NCI-H2196 treated with DMSO at 0.1 percent for 48 hours (cell line): ENCODE measurements around the gene FUT1.
"Not testable (repeated sequence)": the region's sequence is repeated elsewhere in the genome, so short reads cannot be mapped to it uniquely, and the experiment has no call there.

Experiments used
- DNase-seq: peaks from one replicate; lab custom pipeline; 2025; ENCODE audit not compliant: unreplicated experiment; lab: John Stamatoyannopoulos, UW

Gene FUT1

DNA sequence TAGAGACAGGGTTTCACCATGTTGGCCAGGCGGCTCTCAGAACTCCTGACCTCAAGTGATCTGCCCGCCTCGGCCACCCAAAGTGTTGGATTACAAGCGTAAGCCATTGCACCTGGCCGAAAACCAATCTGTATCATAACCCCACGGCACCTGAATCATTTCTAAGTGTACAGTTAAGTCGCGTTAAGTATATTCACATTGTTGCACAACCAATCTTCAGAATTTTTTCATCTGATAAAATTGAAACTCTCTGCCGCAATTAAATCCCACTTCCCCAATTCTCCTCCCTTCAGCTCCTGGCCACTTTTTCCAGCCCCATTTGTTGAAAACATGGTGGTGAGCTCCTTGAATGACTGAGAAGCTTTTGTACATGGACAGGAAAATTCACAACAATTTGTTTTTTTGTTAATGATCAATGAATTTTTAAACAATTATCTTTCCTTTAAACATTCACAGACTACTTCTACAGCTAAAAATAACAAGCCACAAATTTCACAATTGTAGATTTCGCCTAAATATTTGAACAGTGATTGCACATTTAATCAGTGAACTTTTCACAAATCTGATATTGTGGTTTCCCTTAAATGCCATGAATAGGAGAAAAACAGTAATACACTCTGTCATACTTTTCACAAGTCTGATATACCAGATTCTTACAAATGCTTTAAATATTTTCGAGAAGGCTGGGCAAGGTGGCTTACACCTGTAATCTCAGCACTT lies 16.7 kb upstream of the FUT1 start:
- DNase-seq, result no peak

DNA sequence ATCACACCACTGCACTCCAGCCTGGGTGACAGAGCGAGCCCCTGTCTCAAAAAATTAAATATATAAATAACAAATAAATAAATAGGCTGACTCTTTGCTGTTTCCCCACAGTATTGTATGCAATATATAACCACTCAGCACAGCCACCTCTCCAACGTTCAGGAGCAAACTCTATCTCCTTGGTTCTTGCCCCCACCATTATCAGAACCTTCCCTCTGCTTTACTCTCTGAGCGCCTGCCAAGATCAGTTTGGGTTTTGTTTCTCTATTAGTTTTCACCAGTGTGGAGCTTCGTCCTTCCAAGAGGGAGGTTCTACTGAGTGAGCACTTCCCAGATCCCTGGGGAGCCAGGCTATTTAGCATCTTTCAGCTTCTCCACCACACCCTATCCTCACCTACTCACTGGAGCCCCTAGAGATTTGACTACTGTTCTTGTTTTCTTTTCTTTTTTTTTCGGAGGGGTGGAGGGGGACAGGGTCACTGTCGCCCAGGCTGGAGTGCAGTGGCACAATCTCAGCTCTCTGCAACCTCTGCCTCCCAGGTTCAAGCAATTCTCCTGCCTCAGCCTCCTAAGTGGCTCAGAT lies 15.8 kb upstream of the FUT1 start:
- not testable (repeated sequence) for DNase-seq

DNA sequence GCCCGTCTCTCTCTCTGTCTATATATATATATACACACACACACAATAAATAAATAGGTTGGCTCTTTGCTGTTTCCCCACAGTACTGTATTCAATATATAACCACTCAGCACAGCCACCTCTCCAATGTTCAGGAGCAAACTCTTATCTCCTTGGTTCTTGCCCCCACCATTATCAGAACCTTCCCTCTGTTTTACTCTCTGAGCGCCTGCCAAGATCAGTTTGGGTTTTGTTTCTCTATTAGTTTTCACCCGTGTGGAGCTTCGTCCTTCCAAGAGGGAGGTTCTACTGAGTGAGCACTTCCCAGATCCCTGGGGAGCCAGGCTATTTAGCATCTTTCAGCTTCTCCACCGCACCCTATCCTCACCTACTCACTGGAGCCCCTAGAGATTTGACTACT lies 13.4 kb upstream of the FUT1 start:
- DNase-seq, result not testable (repeated sequence)

DNA sequence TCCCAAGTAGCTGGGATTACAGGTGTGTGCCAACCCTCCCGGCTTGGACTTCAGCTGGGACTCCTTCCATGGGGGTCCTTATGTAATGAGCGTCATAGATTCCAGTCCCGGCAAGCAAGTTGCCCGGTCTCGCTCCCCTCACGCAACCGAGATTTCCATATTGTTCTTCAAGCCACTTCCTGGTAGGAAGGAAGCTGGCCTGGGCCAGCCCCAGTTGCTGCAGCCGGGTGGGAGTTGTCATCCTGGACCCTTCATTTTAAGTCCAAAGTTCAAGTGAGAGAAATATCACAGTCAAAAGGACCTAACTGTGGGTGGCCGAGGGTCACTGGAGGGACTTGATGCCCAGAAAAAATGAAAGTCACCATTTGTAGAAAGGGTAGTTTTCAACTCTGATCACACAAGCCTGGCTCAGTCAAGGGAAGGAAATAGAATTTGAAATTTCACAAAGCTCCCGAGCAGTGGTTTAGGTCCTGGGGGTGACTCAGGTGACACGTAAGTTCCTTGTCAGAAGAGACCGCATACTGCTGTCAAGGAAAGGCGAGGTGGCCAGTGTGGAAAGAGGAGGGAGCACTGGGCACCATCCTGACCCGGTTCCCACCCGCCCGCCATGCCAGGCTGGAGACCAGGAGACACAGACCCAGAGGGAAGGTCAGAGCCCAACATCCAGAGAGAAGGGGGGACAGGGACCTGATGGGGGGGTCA lies 8.2 kb upstream of the FUT1 start:
- no peak for DNase-seq

DNA sequence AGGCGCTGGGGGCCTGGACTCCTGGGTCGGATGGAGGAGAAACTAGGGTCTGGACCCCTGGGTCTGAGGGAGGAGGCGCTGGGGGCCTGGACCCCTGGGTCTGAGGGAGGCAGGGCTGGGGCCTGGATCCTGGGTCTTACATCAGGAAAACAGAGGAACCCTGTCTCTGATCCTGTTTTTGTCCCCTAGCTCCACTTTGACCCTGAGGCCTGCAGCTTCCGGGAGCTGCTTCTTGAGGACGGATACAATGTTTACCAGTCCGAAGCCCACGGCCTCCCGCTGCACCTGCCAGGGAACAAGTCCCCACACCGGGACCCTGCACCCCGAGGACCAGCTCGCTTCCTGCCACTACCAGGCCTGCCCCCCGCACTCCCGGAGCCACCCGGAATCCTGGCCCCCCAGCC lies 5.3 kb upstream of the FUT1 start:
- DNase-seq, result no peak

DNA sequence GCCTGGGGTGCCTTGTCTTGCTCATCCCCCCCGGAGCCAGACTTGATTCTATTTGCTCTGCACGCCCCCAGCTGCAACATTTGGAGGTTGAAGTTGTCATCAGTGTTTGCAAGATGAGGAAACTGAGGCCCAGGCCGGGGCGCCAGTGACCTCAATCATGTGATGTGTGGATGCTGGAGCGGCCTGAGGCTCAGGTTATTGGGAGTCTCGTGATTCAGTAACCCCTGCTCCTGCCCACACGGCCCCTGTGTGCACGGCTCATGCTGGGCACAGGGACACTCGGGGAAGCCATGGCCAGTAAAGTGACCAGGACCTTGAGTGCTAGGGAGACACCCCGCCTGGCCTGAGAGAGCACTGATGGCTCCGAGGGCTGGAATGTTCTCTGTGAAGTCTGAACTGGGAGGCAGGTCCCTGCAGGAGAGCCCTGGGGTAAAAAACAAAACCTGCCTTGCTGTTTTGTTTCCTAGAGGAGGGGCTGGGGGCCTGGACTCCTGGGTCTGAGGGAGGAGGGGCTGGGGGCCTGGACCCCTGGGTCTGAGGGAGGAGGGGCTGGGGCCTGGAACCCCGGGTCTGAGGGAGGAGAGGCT lies 4.7 kb upstream of the FUT1 start:
- DNase-seq, result no peak

DNA sequence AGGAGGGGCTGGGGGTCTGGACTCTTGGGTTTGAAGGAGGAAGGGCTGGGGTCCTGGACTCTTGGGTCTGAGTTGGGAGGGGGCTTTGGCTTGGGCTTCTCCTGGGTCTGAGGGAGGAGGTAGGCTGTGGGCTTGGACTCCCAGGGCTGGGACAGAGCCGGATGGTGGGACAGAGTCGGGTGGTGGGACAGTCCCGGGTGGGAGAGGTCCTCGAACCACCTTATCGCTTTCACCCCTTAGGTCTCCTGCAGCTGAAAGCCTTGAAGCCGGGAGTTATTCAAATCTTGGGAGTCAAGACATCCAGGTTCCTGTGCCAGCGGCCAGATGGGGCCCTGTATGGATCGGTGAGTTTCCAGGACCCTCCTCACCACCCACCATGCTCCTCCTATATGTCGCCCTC lies 4.2 kb upstream of the FUT1 start:
- DNase-seq, result no peak

DNA sequence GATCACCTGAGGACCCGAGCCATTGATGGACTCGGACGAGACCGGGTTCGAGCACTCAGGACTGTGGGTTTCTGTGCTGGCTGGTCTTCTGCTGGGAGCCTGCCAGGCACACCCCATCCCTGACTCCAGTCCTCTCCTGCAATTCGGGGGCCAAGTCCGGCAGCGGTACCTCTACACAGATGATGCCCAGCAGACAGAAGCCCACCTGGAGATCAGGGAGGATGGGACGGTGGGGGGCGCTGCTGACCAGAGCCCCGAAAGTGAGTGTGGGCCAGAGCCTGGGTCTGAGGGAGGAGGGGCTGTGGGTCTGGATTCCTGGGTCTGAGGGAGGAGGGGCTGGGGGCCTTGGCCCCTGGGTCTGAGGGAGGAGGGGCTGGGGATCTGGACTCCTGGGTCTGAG lies 3.8 kb upstream of the FUT1 start:
- DNase-seq, result no peak

DNA sequence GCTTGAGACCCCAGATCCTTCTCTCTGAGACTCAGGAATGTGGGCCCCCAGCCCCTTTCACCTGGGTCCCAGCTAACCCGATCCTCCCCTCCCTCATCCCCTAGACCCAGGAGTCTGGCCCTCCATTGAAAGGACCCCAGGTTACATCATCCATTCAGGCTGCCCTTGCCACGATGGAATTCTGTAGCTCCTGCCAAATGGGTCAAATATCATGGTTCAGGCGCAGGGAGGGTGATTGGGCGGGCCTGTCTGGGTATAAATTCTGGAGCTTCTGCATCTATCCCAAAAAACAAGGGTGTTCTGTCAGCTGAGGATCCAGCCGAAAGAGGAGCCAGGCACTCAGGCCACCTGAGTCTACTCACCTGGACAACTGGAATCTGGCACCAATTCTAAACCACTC lies 3.3 kb upstream of the FUT1 start:
- DNase-seq, result no peak

DNA sequence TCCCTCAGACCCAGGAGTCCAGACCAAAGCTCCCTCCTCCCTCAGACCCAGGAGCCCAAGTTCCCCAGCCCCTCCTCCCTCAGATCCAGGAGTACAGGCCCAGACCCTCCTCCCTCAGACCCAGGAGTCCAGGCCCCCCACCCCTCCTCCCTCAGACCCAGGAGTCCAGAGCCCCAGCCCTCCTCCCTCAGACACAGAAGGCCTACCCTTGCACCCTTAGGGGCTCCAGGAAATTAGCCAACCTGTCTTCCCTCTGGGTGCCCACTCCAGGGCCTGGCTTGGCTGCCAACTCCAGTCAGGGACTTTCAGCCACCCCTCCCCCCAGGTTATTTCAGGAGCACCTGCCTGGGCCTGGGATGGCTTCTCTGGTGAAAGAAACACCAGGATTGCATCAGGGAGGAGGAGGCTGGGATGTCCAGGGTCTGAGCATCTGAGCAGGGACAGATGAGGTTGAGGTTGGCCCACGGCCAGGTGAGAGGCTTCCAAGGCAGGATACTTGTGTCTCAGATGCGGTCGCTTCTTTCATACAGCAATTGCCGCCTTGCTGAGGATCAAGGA lies 2.7 kb upstream of the FUT1 start, which contains the start of gene FGF21:
Gene FGF21, plus strand, starts transcription at position 441 of the 558 bp plus-strand sequence. CDS start 713 bp downstream, outside the sequence.
- DNase-seq, result peak; percentile 67

DNA sequence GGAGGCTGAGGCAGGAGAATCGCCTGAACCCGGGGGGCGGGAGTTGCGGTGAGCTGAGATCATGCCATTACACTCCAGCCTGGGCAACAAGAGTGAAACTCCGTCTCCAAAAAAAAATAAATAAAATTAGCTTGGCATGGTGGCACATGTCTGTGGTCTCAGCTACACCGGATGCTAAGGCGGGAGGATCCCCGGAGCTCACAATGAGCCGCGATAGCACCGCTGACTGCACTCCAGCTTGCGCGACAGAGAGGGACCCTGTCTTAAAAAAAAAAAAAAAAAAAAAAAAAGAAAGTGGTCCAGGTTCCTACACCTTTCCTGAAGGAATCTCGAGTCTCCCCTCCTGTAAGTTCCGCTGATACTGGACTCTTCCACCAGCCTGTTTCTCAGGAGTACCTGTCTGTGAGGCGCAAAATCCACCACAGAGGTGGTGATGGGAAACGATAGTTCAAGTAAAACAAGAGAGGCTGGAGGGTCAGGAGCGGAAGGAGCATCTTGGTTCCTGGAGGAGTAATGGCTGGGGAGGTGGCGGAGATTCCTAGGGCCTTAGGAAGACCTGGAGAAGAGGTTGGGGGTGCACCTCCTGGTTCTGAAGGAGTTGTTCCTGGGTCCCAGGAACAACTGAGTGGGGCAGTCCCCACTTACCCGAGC lies 471 bp downstream of the FUT1 start:
- no peak for DNase-seq

DNA sequence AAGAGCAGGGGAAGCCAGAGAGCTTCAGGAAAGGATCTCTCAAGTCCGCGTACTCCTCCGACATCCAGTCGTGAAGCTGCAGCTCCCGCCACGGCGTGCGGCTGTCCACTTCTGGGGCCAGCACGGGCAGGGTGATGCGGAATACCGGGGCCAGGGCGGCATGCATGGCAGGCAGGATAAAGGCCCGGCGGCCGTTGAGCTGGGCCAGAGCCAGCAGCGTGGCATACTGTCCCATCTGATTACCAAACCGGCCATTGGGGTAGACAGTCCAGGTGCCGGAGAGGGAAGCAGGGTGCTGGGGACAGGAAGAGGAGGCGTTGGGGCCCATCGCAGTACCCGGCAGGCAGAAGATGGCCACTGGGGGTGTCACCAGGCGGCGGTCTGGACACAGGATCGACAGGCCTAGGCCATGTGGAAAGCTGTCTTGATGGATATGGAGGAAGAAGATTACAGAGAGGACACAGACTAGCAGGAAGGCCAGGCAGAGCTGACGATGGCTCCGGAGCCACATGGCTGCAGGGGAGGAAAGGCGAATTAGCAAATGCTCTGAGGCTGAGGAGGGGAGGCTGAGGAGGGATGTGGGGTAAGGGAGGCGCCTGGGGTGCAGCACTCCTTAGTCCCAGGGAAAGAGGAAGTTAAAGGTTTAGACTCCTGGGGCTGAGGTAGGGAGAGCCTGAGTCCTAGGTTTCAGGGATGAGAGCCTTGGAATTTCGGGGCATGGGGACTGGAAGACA lies 1.5 kb downstream of the FUT1 start:
- no peak for DNase-seq

DNA sequence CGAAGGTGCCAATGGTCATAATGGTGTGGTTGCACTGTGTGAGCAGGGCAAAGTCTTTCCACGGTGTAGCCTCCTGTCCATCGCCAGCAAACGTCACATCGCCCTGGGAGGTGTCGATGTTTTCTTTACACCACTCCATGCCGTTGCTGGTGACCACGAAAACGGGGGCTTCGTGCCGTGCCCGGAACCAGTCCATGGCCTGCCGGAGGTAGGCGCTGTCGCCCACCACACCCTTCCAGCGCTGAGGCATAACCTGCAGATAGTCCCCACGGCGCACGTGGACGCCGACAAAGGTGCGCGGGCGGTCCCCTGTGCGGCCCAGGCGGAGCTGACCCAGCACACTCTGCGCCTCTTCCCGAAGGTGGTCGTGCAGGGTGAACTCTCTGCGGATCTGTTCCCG lies 2.1 kb downstream of the FUT1 start:
- no peak for DNase-seq

DNA sequence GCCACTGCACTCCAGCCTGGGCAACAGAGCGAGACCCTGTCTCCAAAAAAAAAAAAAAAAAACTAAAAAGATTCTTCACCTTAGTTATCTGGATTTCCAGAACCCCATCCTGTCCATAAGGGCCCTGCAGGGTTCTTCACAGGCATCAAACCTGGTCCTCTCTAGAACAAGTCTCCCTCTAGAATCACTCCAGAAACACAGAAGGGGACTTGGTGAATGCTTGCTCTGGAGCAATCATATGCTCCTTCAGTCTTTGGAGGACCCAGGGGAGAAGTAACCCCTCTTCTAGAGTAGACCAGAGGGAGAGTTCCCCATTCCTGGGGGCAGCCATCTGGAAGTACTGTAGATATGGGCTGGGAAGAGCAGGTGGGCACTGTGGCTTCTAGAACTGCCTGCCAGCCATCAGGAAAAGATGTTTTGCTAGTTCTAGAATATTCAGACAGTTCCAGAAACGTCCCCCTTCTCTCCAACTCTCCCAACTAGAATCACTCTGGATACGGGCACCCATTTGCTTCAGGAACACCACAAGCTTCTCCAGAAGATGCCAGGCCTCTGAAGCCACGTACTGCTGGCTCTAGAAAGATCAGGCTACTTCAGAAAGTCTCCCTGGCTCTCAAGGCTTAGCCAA lies 2.8 kb downstream of the FUT1 start:
- no peak for DNase-seq

DNA sequence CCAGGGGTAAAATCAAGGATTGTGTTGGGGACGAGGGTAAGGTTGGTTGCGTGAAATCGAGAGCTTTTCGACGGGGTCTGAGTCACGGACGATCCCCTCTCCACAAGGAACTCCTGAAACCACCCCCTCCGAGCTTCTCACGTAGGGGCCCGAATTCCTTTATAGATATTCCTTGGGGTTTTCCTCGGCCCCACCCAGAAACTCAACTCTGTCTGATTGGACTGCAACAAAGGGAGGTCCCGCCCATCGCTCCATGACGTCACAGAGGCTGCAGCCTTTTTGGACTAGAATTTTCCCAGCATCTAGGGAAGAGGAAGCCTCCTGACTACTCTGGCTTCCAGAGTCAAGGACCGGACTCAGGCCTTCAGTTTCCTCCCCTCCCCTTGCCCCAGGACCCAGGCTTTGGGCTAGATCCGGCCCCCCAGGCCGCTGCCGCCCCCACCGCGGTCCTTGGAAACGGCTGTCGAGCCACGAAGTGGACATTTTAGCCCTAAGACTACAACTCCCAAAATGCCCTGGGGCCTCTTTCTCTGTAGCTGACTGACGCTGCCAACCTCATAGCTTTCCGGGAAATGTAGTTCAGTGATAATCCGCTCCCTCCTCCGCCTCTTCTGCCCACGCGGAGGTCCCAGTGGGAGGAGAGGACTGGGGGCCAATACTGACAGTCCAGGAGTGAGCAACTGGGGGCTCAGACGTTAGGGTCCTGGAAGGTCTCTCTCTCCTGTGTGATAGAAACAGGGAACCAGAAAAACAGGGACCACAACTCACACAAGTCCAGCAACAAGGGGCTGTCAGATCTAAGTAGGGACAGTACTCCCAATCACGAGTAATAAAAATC lies 5.5 kb downstream of the FUT1 start, which contains the start of gene IZUMO1:
Gene IZUMO1, minus strand, starts transcription at position 172 of the 838 bp plus-strand sequence. CDS start 1,050 bp downstream, outside the sequence.
- DNase-seq, result no peak

DNA sequence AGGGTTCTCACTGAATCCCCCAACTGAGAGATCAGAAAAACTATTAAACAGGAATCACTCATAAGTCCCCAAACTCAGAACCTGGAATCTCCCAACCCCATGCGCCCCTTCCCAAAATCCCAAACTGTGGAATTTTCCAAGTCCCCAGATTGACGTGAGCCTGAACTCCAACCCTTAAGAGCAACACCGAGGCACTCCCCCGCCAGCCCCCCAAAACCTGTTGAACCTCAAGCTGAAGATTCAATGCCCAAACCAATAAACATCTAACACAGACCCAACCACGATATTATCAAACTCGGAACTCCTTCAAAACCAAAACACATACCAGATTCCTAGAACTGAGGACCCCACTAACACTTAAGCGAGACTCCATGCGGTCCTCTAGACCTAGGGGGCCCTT lies 6.3 kb downstream of the FUT1 start:
- DNase-seq, result no peak

DNA sequence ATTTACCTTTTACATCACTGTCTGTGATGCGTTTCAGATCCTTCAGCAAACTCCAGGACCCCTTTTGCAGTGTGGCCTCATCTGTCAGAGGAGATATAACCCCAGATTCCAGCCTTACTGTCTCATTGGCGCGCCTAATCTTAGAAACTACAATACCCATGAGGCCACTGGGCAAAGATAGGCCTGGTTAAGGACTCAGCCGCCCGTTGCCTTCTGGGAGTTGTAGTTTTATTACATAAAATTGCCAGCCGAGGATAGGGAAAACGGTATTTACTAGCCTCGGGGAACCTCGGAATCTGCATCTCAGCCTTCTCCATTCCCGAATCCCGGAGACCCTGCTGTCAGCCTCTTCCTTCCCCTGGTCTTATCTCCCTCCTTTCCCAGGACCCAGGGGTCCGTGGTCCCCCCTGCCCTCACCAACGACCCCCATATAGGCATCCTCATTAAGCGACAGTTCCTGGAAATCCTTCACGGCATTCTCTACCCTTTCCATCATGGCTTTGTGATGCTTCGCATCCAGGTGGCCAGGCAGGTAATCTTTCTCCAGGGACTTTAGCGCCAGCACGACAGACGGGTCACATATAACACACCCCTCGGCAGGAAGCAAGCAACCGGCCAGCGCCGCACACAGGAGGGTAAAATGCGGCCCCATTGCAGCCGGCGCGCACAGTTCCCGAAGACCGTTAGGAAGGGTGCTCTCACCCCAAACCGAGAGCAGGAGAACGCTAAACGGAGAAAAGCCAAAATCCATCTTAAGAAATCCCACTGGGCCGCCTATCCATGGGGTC lies 7.0 kb downstream of the FUT1 start:
- DNase-seq, result peak; percentile 43

DNA sequence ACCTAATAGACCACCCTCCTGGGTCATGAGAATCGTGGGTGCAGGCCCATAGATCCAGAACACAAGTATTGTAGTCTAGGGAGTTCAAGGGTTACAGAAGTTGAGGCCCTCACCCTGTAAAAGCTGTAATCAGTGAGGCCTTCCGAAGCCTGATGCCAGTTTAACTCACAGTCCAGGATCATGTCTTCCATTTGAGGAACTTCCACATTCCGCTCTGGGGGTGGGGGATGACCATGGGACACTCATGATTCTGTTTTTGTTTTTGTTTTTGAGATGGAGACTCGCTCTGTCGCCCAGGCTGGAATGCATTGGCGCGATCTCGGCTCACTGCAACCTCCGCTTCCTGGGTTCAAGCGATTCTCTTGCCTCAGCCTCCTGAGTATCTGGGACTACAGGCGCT lies 10.3 kb downstream of the FUT1 start:
- no peak for DNase-seq
